Thoracic aorta (tissue), 2 donors: ENCODE results near the gene ZNF451. TPM values are rescaled to one million over a fixed set of nuclear protein-coding genes. Genes with fewer than 3 reads are reported as not detected.

Experiments
- ATAC-seq: fragments of 150-250 bp; one replicate; pipeline ENCODE4 v1.8.0; 2017; ENCODE audit warnings: low read depth; ENCODE audit not compliant: insufficient number of reproducible peaks, low FRiP score
- DNase-seq: peaks from one replicate; pipeline ENCODE4 v3.0.0-alpha.2; 2020; ENCODE audit warnings: low spot score
- H3K27ac ChIP-seq, 2 donors: fragments of 200-600 bp; sonication (generic); 1 replicate in 1 of 2; 2 replicates in 1 of 2; pipeline ENCODE4 v1.5.1; 2016; ENCODE audit warnings: mild to moderate bottlenecking in 2 of 2, moderate library complexity in 2 of 2
- H3K27me3 ChIP-seq: fragments of 200-600 bp; sonication (generic); replicated peaks from 2 replicates; pipeline ENCODE4 v1.6.0; 2016; ENCODE audit warnings: mild to moderate bottlenecking; ENCODE audit not compliant: insufficient read depth
- H3K36me3 ChIP-seq: fragments of 200-600 bp; sonication (generic); one replicate; pipeline ENCODE4 v1.5.1; 2016
- H3K4me1 ChIP-seq, 2 donors: fragments of 200-600 bp; sonication (generic); 1 replicate in 1 of 2; 2 replicates in 1 of 2; pipeline versions ENCODE4 v1.5.1 to v1.6.0; 2016; ENCODE audit warnings: low read depth in 2 of 2, mild to moderate bottlenecking in 1 of 2; ENCODE audit not compliant: control insufficient read depth in 1 of 2
- H3K4me3 ChIP-seq: fragments of 200-600 bp; sonication (generic); 2 replicates; pipeline ENCODE4 v1.5.1; 2016; ENCODE audit warnings: mild to moderate bottlenecking
- H3K9me3 ChIP-seq: fragments of 200-600 bp; sonication (generic); 2 replicates; pipeline ENCODE4 v1.5.1; 2016
- CTCF ChIP-seq: fragments of 200-600 bp; sonication (generic); IDR thresholded peaks from one replicate; pipeline ENCODE4 v1.5.1; 2019; ENCODE audit warnings: antibody characterized with exemption
- total RNA-seq, 2 donors: library from RNA; depleted of rRNA; stranded (reverse); fragments of >200 nt; gene quantifications; one replicate each; pipeline versions ENCODE4 v1.1.0 to v1.2.3, GENCODE V29; 2016

The ZNF451 gene
- total RNA-seq, 2 donors from 2014 or later: 45.6 to 65.0 TPM

GRCh38 chr6:57138026-57138425 lies 48.0 kb downstream of the ZNF451 start:
- Histone ChIP-seq H3K27ac (no peak overlapping the region), H3K27me3 (no peaks in the 10 kb centered on the region), H3K36me3 (peaks cover 16% of the 10 kb centered on the region), H3K4me1 (no peaks in the 10 kb centered on the region), H3K4me3 (no peak overlapping the region), H3K9me3 (no peaks in the 10 kb centered on the region)
- no peak for TF ChIP-seq CTCF
- DNase-seq: no peak
- no peak for ATAC-seq

DNA sequence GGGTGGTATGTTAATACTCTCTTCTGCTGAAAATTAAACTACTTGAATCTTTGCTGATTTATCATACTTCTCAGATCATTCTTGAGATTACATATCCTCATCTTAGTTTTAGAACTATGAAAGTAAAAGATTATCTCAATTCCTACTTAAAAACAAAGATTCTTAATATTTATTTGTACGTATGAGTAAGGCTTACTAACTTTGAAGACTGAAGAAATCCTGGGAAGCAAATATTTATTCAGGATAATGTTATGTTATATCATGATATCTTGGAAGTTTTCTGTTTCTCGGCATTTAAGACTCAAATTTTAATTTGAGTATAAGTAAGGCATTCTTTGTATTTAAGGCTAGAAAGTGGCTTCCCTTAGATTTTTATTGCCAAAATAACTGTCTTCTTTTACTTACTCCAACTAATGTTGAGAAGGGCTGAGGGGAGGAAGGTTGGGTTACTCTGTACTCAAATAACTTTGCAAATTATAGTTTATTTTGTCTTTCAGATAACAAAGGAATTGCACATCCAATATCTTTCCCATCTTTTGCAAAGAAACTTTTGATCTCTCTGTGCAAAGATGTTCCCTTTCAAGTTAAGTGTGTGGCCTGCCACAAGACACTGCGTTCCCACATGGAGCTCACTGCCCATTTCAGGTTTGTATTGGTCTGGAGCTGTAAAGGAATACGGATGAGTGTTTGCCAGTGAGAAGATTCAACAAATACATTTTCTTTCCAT lies 51.6 kb downstream of the ZNF451 start:
- no peaks in the 10 kb centered on the region for H3K9me3 ChIP-seq
- no peak for ATAC-seq
- H3K36me3 ChIP-seq: peaks cover 3% of the 10 kb centered on the region

GRCh38 chr6:57142178-57142525 lies 52.2 kb downstream of the ZNF451 start:
- Histone ChIP-seq H3K27me3 (no peaks in the 10 kb centered on the region), H3K4me1 (no peaks in the 10 kb centered on the region), H3K36me3 (peaks cover 3% of the 10 kb centered on the region), H3K4me3 (no peak overlapping the region), H3K9me3 (no peaks in the 10 kb centered on the region), H3K27ac (no peak overlapping the region)
- no peak for ATAC-seq
- DNase-seq: no peak
- TF ChIP-seq CTCF: no peak

More for the DNA sequence above, 51.6 kb downstream of the ZNF451 start:
- no peak for DNase-seq
- no peaks in the 10 kb centered on the region for H3K4me1 ChIP-seq
- H3K27me3 ChIP-seq: no peaks in the 10 kb centered on the region
- TF ChIP-seq CTCF: no peak
- H3K27ac ChIP-seq: no peak overlapping the region
- no peak overlapping the region for H3K4me3 ChIP-seq

DNA sequence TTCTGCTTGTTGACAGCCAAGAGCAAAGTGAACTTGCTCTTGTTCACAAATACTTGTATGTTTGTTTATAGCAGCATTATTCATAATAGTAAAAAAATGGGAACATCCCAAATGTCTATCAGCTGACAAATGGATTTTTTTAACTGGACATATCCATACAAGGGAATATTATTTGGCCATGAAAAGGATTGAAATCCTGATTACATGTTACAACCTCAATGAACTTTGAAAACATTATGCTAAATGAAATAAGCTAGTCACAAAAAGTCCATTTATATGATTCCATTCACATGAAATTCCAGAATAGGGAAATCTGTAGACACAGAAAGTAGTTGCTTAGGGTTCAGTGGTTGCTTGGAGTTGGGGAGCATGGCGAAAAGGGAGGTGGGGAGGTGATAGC lies 53.7 kb downstream of the ZNF451 start:
- no peak for TF ChIP-seq CTCF

DNA sequence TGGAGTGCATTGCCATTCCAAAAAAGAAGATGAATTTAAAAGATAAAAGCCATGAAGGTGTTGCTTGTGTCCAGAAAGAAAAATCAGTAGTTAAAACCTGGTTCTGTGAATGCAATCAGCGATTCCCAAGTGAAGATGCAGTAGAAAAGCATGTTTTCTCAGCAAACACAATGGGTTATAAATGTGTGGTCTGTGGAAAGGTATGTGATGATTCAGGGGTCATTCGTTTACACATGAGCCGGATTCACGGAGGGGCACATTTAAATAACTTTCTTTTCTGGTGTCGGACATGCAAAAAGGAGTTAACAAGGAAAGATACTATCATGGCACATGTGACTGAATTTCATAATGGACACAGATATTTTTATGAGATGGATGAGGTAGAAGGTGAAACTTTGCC lies 57.4 kb downstream of the ZNF451 start:
- Histone ChIP-seq H3K27ac (no peak overlapping the region), H3K9me3 (no peaks in the 10 kb centered on the region), H3K4me1 (no peaks in the 10 kb centered on the region), H3K4me3 (no peak overlapping the region), H3K27me3 (no peaks in the 10 kb centered on the region), H3K36me3 (peaks cover 9% of the 10 kb centered on the region)
- DNase-seq (no peak), ATAC-seq (no peak)
- no peak for TF ChIP-seq CTCF

More for the DNA sequence above, 53.7 kb downstream of the ZNF451 start:
- Histone ChIP-seq H3K36me3 (peaks cover 10% of the 10 kb centered on the region), H3K4me1 (no peaks in the 10 kb centered on the region), H3K4me3 (no peak overlapping the region), H3K27me3 (no peaks in the 10 kb centered on the region), H3K9me3 (no peaks in the 10 kb centered on the region), H3K27ac (no peak overlapping the region)
- ATAC-seq (no peak), DNase-seq (no peak)
